Measurements from ENCODE around the gene ZNF599.

Gene ZNF599

DNA sequence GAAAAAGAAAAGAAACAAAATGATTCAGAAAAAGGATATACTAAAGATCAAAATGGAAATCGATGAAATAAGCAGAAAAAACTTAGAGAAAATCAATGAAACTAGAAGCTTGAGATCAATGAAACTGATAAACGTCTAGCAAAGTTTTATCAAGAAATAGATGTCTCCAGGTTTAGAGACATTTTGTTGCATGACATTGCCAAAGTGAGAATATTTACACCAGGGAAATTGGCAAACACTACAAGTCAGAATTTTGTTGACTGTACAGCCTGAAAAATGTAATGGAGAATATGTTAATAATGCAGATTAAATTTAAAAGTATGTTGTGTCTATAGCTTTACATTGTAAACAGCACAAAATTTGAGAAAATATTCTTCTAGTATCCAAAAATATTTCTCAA is 5.3 kb upstream of the ZNF599 start:
- Histone ChIP-seq H3K36me3 (ENCODE audit: insufficient read depth, low read length) (no peaks in the 10 kb centered on the region), H3K9me3 (ENCODE audit: control insufficient read depth, insufficient read depth, low read length) (no peaks in the 10 kb centered on the region; the same call in 1 of the 2 replicates)

DNA sequence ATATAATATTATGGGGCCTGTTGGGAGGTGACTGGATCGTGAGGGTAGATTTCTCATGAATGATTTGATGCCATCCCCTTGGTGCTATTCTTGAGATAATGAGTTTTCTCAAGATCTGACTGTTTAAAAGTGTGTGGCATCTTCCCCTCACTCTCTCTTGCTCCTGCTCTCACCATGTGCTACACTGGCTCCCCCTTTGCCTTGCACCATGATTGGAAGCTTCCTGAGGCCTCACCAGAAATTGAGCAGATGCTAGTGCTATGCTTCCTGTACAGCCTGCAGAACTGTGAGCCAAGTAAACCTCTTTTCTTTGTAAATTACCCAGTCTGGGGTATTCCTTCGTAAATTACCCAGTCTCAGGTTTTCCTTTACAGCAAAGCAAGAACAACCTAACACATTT is 1.8 kb upstream of the ZNF599 start:
- Histone ChIP-seq H3K36me3 (ENCODE audit: insufficient read depth, low read length) (no peaks in the 10 kb centered on the region), H3K4me1 (ENCODE audit: insufficient read depth, low read length) (no peaks in the 10 kb centered on the region), H3K9ac (ENCODE audit: low read depth, low read length) (no peak overlapping the region), H3K9me3 (ENCODE audit: control insufficient read depth, insufficient read depth, low read length) (no peaks in the 10 kb centered on the region; the same call in 1 of the 2 replicates)

More for the DNA sequence above, 5.3 kb upstream of the ZNF599 start:
- H3K4me1 ChIP-seq (ENCODE audit: insufficient read depth, low read length): no peaks in the 10 kb centered on the region
- H3K9ac ChIP-seq (ENCODE audit: low read depth, low read length): no peak overlapping the region

DNA sequence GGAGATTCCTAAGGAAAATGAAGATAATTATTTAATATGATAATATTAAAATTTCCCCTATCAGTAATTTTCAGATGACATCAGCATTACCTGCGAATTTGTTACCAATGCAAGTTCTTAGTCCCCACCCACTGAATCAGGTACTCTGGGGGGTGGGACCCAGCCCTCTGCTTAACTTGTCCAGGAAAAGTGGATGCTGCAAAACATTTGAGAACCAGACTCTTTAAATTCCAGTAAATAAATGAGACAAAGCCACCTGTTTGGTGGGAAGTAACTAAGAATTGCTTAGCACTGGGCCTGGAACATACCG is 495 bp upstream of the ZNF599 start:
- Histone ChIP-seq H3K4me1 (ENCODE audit: insufficient read depth, low read length) (no peaks in the 10 kb centered on the region), H3K9ac (ENCODE audit: low read depth, low read length) (peak overlapping the region; percentile 87; the same call in 1 of the 2 replicates), H3K9me3 (ENCODE audit: control insufficient read depth, insufficient read depth, low read length) (no peaks in the 10 kb centered on the region), H3K36me3 (ENCODE audit: insufficient read depth, low read length) (no peaks in the 10 kb centered on the region)

DNA sequence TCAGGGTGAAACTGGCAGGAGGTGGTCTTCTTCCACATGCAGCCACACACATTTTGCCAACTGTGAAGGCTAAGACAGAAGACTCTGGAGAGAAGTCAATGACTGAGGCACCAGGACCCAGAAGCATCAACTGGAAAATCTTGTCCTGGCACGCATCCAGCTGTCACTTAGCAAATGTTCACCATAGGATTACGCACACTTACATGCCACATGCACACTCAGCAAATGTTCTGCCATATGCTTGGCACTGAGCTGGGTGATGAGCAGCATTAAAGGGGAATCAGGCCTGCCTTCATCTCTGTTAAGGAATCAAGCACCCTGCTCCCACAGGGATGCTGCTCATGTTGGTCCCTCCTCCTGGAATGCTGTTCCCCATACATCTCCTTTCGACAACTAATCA is 5.1 kb downstream of the ZNF599 start:
- no peak overlapping the region for H3K9ac ChIP-seq (ENCODE audit: low read depth, low read length)
- H3K4me1 ChIP-seq (ENCODE audit: insufficient read depth, low read length): no peaks in the 10 kb centered on the region

DNA sequence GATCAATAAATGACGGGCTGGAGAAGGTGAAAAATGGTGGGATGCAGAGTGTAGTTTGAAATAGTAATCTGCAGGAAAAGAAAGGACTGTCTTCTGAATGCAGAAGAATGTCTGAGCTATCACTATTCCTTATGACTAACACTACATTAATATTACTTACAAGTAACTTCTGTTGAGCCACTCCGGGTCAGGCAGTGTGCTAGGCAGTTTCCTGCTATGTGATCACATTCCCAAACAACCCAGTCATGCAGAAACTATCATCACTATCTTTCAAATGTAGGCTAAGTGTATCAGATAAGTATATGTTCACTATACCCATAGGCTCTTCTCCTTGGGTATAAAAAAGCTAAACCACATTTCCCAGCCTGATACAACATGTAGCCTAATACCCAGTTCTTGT is 6.6 kb downstream of the ZNF599 start:
- Histone ChIP-seq H3K4me1 (ENCODE audit: insufficient read depth, low read length) (no peaks in the 10 kb centered on the region), H3K9me3 (ENCODE audit: control insufficient read depth, insufficient read depth, low read length) (peaks cover 3% of the 10 kb centered on the region; the same call in 1 of the 2 replicates), H3K9ac (ENCODE audit: low read depth, low read length) (no peak overlapping the region), H3K36me3 (ENCODE audit: insufficient read depth, low read length) (peaks cover 3% of the 10 kb centered on the region; the same call in 1 of the 2 replicates)

More for the DNA sequence above, 5.1 kb downstream of the ZNF599 start:
- Histone ChIP-seq H3K9me3 (ENCODE audit: control insufficient read depth, insufficient read depth, low read length) (peaks cover 3% of the 10 kb centered on the region; the same call in 1 of the 2 replicates), H3K36me3 (ENCODE audit: insufficient read depth, low read length) (peaks cover 3% of the 10 kb centered on the region; the same call in 1 of the 2 replicates)

DNA sequence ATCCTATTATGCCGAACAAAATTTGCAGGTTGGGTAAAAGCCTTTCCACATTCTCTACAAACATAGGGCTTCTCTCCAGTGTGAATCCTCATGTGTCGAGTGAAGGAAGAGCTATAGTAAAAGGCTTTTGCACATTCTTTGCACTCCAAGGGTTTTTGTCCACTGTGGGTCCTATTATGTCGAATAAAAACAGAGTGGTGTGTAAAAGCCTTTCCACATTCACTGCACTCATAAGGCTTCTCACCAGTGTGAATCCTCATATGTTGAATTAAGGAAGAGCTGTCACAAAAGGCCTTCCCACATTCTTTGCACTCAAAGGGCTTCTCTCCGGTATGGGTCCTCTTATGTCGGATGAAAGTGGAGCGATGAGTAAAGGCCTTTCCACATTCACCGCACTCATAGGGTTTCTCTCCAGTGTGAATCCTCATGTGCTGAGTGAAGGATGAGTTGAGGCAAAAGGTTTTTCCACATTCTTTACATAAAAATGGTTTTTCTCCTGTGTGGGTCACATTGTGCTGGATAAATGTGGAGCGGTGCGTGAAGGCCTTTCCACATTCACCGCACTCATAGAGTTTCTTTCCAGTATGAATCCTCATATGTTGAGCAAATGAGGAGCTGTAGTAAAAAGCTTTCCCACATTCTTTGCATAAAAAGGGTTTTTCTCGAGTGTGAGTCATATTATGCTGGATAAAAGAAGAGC is 13.6 kb downstream of the ZNF599 start:
- H3K9me3 ChIP-seq (ENCODE audit: control insufficient read depth, insufficient read depth, low read length): peaks cover 14% of the 10 kb centered on the region
- H3K4me1 ChIP-seq (ENCODE audit: insufficient read depth, low read length): no peaks in the 10 kb centered on the region
- H3K9ac ChIP-seq (ENCODE audit: low read depth, low read length): no peak overlapping the region
- H3K36me3 ChIP-seq (ENCODE audit: insufficient read depth, low read length): no peaks in the 10 kb centered on the region

DNA sequence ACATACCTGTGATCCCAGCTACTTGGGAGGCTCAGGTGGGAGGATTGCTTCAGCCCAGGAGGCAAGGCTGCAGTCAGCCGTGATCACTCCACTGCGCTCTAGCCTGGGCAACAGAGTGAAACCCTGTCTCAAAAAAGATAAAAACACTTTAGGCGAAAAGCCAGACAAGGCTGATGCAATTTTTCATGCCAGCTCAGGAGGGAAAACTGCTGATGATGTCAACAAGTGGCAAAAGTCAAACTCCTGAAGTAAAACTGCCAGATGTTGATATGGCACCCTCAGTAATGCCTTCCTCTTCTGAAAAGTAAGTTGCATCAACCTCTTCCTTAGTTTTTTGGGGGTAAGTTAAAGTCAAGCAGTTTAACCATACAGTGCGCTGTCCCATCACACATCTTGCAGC is 15.6 kb downstream of the ZNF599 start:
- Histone ChIP-seq H3K9me3 (ENCODE audit: control insufficient read depth, insufficient read depth, low read length) (peaks cover 21% of the 10 kb centered on the region), H3K9ac (ENCODE audit: low read depth, low read length) (no peak overlapping the region), H3K4me1 (ENCODE audit: insufficient read depth, low read length) (no peaks in the 10 kb centered on the region), H3K36me3 (ENCODE audit: insufficient read depth, low read length) (no peaks in the 10 kb centered on the region)

DNA sequence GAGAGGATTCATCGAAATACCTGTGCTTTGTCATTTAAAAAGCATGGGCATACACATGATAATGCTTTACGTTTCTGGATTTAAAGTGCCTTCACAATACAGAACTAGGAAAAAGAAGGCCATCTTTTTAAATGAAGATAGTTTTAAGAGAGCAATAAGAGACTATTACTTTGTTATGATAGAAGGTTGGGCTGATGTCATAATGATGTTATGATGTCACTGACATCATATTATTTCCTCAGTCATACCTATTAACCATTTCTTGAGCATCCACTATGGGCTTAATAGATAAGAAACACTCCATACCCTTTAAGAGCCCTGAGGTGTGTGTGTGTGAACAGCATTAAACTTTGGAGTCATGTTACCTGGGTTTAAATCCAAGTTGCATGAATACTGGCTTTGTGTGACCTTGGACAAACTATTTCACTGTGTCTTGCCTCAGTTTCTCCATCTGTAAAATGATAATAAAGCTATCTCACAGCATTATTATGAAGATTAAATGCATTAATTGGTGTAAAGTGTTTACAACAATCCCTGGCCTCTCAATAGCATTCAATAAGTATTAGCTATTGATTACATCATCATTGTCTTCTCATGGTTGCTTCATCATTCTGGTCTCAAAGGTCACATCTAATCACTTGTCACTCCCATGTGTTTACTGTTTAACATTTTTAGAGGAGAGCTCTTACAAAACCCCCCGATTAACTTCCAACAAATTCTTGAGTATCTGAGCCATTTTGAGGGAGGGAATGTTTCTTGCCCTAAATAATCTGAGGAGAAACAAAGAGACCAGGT is 27.9 kb downstream of the ZNF599 start:
- Histone ChIP-seq H3K4me1 (ENCODE audit: insufficient read depth, low read length) (no peaks in the 10 kb centered on the region), H3K9ac (ENCODE audit: low read depth, low read length) (no peak overlapping the region), H3K36me3 (ENCODE audit: insufficient read depth, low read length) (no peaks in the 10 kb centered on the region), H3K9me3 (ENCODE audit: control insufficient read depth, insufficient read depth, low read length) (peaks cover 3% of the 10 kb centered on the region; the same call in 1 of the 2 replicates)

DNA sequence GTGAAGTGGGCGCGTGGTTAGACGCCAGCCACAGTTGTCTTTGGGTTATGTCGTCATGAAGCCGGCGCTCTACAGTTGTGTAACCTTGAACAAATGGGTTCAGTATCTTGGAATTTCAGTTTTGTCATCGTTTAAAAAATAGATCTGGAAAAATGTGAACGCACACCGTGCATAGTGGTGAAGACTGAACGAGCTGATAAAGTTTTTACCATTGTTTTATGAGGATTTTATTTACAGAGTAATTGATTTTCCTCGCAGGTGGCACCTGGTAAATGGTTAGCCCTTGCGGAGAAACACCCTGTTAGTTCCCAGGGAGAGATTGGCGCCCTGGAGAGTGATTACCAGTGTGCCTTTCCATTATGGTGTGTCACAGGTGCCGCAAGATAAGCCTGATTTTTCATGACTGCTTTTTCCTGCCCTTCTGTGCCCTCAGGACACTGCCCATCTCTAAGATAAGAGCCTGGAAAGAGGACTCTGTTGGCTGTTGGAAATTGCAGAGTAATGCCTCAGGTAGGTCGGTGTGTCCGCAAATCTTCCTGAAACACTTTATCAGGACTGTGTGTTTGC is 38.4 kb downstream of the ZNF599 start:
- H3K4me1 ChIP-seq (ENCODE audit: insufficient read depth, low read length): no peaks in the 10 kb centered on the region
- H3K9me3 ChIP-seq (ENCODE audit: control insufficient read depth, insufficient read depth, low read length): no peaks in the 10 kb centered on the region
- H3K9ac ChIP-seq (ENCODE audit: low read depth, low read length): peak overlapping the region; percentile 93
- peaks cover 2% of the 10 kb centered on the region; the same call in 1 of the 2 replicates for H3K36me3 ChIP-seq (ENCODE audit: insufficient read depth, low read length)

DNA sequence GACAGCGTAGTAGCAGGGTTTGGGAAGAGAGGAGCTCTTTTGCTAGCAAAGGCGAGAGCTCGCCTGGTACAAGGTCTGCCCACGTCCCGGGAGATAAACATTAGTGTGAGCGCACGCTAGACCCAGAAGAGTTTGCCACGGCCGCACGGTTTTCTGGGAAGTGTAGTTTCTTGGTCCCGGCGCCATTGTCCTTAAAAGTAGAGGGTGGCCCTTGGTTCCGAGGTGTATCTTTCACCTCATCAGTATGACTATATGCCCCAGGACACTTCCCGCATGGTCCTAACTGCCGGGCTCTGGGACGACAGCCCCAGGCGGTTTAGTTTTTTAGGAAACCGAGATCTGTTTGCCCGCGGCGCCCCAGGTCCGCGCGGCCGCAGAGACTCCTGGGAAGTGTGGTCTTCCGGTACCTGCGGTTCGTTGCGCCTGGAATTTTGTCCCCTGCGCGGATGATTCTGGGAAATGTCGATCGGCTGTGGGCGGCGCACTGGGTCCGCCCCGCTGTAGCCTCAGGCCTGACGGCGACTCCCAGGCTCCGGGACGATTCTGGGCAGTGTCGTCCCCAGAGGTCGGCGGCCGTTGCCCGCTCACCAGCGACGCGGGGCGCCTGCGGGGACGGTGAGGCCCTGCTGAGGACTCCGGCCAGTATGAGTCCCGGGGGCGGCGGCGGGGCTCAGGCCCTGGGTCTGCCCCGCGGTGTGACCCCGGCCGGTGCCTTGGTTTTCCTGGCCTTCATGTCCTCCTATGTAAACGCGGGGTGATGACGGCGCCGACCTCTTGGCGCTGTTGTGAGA is 39.1 kb downstream of the ZNF599 start, which contains the start of gene ZNF181:
TSS of gene ZNF181 (plus strand) at position 498 of the 791 bp plus-strand sequence. CDS start 795 bp downstream, outside the sequence.
- Histone ChIP-seq H3K9me3 (ENCODE audit: control insufficient read depth, insufficient read depth, low read length) (no peaks in the 10 kb centered on the region), H3K4me1 (ENCODE audit: insufficient read depth, low read length) (no peaks in the 10 kb centered on the region), H3K9ac (ENCODE audit: low read depth, low read length) (peak within 1 kb of the TSS; percentile 93), H3K36me3 (ENCODE audit: insufficient read depth, low read length) (no peaks in the 10 kb centered on the region)

DNA sequence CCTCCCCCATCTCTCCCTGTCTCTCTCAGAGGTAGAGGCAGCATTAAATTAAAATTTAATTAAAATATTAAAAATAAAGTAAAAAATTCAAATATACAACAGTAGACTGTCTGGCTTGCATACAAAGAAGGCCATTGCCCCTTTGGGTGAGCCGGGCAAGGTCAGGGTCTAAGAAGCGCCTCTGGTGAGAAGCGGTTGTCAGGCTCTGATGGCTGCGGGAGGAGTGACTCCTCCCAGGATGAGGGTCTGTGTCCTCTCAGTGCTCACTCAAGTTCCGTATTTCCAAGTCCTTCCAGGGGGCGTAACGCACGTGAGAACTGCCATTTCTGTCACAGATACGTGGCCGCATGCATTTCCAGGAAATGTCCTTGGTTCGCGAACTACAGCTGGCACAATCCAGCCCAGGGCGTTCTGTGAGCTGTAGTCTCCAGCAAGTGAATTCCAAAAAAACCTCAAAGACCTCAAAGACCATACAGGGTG is 39.7 kb downstream of the ZNF599 start:
- no peaks in the 10 kb centered on the region for H3K9me3 ChIP-seq (ENCODE audit: control insufficient read depth, insufficient read depth, low read length)
- H3K4me1 ChIP-seq (ENCODE audit: insufficient read depth, low read length): no peaks in the 10 kb centered on the region
- no peaks in the 10 kb centered on the region for H3K36me3 ChIP-seq (ENCODE audit: insufficient read depth, low read length)
- peak overlapping the region; percentile 93 for H3K9ac ChIP-seq (ENCODE audit: low read depth, low read length)

DNA sequence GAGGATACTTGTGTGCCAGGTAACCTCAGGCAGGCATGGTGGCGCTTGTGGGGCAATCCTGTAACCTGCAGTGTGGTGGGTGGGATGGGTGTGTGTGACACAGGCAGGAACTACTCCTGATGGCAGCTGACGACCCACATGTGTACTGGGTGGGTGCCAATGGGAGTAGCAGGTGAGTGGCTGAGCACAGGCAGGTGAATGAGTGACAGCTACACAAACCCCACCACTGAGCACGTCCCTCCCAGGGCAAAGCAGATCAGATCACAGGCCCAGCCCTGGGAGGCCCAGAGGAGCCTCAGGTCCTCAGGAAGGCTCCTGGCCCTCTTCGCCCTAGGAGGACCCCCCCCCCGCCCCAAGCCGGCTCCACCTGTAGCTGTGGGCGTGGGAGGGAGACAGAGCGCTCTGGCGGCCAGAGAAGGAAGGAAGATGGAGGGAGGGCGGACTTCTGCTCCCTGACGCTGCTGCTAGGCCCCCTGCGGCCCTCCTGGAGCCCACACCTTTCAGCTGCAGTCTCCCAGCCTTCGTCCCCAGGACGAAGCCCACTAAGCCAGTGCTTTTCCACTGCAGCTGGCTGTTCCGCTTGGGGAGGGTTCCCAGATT is 40.3 kb downstream of the ZNF599 start:
- peaks cover 2% of the 10 kb centered on the region; the same call in 1 of the 2 replicates for H3K9me3 ChIP-seq (ENCODE audit: control insufficient read depth, insufficient read depth, low read length)
- peak overlapping the region; percentile 93 for H3K9ac ChIP-seq (ENCODE audit: low read depth, low read length)
- no peaks in the 10 kb centered on the region for H3K36me3 ChIP-seq (ENCODE audit: insufficient read depth, low read length)
- no peaks in the 10 kb centered on the region for H3K4me1 ChIP-seq (ENCODE audit: insufficient read depth, low read length)

DNA sequence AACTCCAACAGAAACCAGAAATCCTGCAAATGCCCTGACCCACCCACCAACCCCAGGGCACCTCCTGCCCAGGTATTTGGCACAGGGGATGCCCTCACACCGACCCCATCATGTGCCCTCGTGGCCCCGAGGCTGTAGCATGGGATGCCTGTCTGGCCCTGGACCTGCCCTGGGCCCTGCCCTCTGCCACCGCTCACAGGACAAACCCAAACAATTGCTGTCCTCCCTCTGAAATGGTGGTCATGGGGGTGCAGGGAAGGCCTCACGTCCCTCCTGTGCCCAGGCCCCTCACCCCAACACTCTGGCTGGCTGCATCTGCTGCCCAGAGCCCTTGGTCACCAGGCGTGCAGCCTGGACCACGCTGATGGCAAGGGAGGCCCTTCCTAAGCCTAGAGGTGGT is 41.1 kb downstream of the ZNF599 start:
- H3K4me1 ChIP-seq (ENCODE audit: insufficient read depth, low read length): no peaks in the 10 kb centered on the region
- H3K9ac ChIP-seq (ENCODE audit: low read depth, low read length): no peak overlapping the region
- no peaks in the 10 kb centered on the region for H3K36me3 ChIP-seq (ENCODE audit: insufficient read depth, low read length)
- peaks cover 2% of the 10 kb centered on the region; the same call in 1 of the 2 replicates for H3K9me3 ChIP-seq (ENCODE audit: control insufficient read depth, insufficient read depth, low read length)
